ENCODE results near the gene STRBP. TPM values are rescaled to one million over a fixed set of nuclear protein-coding genes. Genes with fewer than 3 reads are reported as not detected.

STRBP gene
- total and polyA plus RNA-seq, 9 of the 15 experiments (the other 6 are each of a cell fraction or from before 2014, with no cell fraction given), result 27.7 to 84.0 (median 70.2) TPM

DNA sequence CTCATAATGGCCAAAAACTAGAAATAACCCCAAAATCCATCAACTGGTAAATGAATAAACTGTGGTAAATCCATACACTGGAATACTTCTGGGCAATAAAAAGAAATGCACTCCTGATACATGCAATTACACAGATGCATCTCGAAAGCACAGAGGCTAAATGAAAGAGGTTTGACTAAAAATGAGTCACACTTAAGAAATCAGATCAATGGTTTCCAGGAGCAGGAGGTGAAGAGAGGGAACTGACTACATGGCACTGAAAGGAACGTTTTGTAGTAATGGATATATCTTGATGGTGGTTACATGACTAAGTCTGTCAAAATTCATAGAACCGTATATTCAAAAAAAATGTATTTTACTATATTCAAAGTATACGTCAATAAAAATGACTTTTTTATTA is 42.4 kb downstream of the STRBP start:
- intact Hi-C loops (cut with micrococcal nuclease), result loop anchor here (10.0 kb wide), 1 partner anchor 141 kb away; no protein-coding TSS in a partner anchor
- POLR2A ChIA-PET, result interaction anchor here (0.9 kb wide), 1 partner anchor 56 kb away, joined by 4 read pairs; no protein-coding TSS in a partner anchor
- WGBS (ENCODE audit: insufficient coverage, low coverage, missing lambda C conversion rate), result 23% methylated on average over 4 of the region's 4 CpGs

More for the DNA sequence above, 42.4 kb downstream of the STRBP start:
- FAIRE-seq, result no peak
- peaks cover 72% of the 10 kb centered on the region for H3K79me2 ChIP-seq (ENCODE audit: control insufficient read depth, insufficient read depth, low read length)
- H3K4me2 ChIP-seq (ENCODE audit: insufficient read depth, low read length), result no peak overlapping the region
- H3K36me3 ChIP-seq (ENCODE audit: control insufficient read depth, insufficient read depth, low read length), result peaks cover 26% of the 10 kb centered on the region; the same call in 2 of the 3 replicates
- CTCF ChIA-PET (ENCODE audit: low intra/inter-chr PET ratio), result no interaction called here
- in situ Hi-C loops (cut with MboI), result no loop called here
- no peaks in the 10 kb centered on the region for H3K27me3 ChIP-seq (ENCODE audit: control insufficient read depth in 2 of 2, insufficient read depth in 2 of 2, low read length in 2 of 2)
- ATAC-seq, result no peak
- peak in 2 of 4 experiments; percentile 12 to 16 for DNase-seq (ENCODE audit: extremely low read depth in 1 of 4, low spot score in 3 of 4)
- H3K9me1 ChIP-seq (ENCODE audit: control insufficient read depth, insufficient read depth, low read length), result no peaks in the 10 kb centered on the region
- H4K20me1 ChIP-seq (replicated peaks; ENCODE audit: control insufficient read depth, insufficient read depth, low read length), result no peaks in the 10 kb centered on the region
- no TSS peak for BruUV-seq (replicated peaks)
- no peak overlapping the region for H3K27ac ChIP-seq (ENCODE audit: extremely low read depth, low read depth, low read length)
- no peak overlapping the region for H3K9ac ChIP-seq (ENCODE audit: insufficient read depth in 1 of 2, low read depth in 2 of 2, low read length in 2 of 2)
- H3K4me3 ChIP-seq, result no peak overlapping the region
- H3K9me3 ChIP-seq (replicated peaks; ENCODE audit: control insufficient read depth, insufficient read depth, low read depth, low read length), result no peaks in the 10 kb centered on the region
- peak; percentile 62; the same call in 1 of the 2 replicates for TF ChIP-seq JUND (IDR thresholded peaks at IDR 0.05; ENCODE audit: borderline replicate concordance, low read depth, low read length)
- TF ChIP-seq JUND (tag; IDR thresholded peaks at IDR 0.05; ENCODE audit: borderline replicate concordance, low read depth, low read length), result peak; percentile 30; the same call in 1 of the 3 replicates
- TF ChIP-seq SMAD2 (IDR thresholded peaks at IDR 0.05; ENCODE audit: low read depth, low read length), result no peak
- no peak for TF ChIP-seq RBFOX2 (IDR thresholded peaks at IDR 0.05; ENCODE audit: low read depth, low read length)
- TF ChIP-seq ZNF668 (CRISPR knock-in tag; IDR thresholded peaks at IDR 0.05), result no peak
- TF ChIP-seq, protein P1, sequence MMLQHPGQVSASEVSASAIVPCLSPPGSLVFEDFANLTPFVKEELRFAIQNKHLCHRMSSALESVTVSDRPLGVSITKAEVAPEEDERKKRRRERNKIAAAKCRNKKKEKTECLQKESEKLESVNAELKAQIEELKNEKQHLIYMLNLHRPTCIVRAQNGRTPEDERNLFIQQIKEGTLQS (IDR thresholded peaks at IDR 0.05), result peak; percentile 44
- TF ChIP-seq, protein P1 (CRISPR knock-in tag; conservative IDR thresholded peaks at IDR 0.05), result no peak
- TF ChIP-seq FOSL1 (tag; conservative IDR thresholded peaks at IDR 0.05), result peak; percentile 87
- 0 out of 4 replicates have a peak, but pooled peaks of 1 of the 2 experiments have one; percentile 17 for TF ChIP-seq KDM1A (IDR thresholded peaks at IDR 0.05)
- TF ChIP-seq, protein P2, sequence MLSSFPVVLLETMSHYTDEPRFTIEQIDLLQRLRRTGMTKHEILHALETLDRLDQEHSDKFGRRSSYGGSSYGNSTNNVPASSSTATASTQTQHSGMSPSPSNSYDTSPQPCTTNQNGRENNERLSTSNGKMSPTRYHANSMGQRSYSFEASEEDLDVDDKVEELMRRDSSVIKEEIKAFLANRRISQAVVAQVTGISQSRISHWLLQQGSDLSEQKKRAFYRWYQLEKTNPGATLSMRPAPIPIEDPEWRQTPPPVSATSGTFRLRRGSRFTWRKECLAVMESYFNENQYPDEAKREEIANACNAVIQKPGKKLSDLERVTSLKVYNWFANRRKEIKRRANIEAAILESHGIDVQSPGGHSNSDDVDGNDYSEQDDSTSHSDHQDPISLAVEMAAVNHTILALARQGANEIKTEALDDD (IDR thresholded peaks at IDR 0.05), result 0 out of 2 replicates have a peak, but pooled peaks have one; percentile 17
- TF ChIP-seq MYNN (IDR thresholded peaks at IDR 0.05), result no peak
- no peak for TF ChIP-seq MYNN (CRISPR knock-in tag; IDR thresholded peaks at IDR 0.05)
- TF ChIP-seq, protein P3, sequence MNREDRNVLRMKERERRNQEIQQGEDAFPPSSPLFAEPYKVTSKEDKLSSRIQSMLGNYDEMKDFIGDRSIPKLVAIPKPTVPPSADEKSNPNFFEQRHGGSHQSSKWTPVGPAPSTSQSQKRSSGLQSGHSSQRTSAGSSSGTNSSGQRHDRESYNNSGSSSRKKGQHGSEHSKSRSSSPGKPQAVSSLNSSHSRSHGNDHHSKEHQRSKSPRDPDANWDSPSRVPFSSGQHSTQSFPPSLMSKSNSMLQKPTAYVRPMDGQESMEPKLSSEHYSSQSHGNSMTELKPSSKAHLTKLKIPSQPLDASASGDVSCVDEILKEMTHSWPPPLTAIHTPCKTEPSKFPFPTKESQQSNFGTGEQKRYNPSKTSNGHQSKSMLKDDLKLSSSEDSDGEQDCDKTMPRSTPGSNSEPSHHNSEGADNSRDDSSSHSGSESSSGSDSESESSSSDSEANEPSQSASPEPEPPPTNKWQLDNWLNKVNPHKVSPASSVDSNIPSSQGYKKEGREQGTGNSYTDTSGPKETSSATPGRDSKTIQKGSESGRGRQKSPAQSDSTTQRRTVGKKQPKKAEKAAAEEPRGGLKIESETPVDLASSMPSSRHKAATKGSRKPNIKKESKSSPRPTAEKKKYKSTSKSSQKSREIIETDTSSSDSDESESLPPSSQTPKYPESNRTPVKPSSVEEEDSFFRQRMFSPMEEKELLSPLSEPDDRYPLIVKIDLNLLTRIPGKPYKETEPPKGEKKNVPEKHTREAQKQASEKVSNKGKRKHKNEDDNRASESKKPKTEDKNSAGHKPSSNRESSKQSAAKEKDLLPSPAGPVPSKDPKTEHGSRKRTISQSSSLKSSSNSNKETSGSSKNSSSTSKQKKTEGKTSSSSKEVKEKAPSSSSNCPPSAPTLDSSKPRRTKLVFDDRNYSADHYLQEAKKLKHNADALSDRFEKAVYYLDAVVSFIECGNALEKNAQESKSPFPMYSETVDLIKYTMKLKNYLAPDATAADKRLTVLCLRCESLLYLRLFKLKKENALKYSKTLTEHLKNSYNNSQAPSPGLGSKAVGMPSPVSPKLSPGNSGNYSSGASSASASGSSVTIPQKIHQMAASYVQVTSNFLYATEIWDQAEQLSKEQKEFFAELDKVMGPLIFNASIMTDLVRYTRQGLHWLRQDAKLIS (CRISPR knock-in tag; IDR thresholded peaks at IDR 0.05), result no peak
- no peak overlapping the region for H2AFZ ChIP-seq (ENCODE audit: low read depth, low read length)
- peaks cover 0 to 3% of the 10 kb centered on the region in 2 experiments; a peak in 2 of 5 replicates for H3K4me1 ChIP-seq (replicated peaks in 1 of 2; ENCODE audit: control insufficient read depth in 2 of 2, insufficient read depth in 2 of 2, low read length in 2 of 2)

Data from K562 (cell line).